ENCODE results near the gene MBD4. TPM values are rescaled to one million over a fixed set of nuclear protein-coding genes. Genes with fewer than 3 reads are reported as not detected.

MBD4 gene
- total and polyA plus RNA-seq, 10 of the 15 experiments (the other 5 are each of a cell fraction or from before 2014, with no cell fraction given) = 17.7 to 59.0 (median 49.0) TPM

DNA sequence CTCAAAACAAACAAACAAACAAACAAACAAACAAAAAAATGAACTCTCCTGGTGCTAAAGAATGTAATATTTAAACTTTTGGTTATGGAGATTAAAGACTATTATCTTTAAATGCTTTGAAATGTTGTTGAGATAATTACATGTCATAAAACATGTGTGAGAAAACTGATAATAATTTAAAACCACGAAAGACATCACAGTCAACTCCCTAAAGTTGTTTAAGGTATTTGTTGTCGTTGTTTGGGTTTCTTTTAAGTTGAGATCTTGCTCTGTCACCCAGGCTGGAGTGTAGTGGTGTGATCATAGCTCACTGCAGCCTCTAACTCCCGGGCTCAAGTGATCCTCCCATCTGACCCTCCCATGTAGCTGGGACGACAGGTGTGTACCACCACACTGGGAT is 23.3 kb downstream of the MBD4 start:
- intact Hi-C loops (cut with micrococcal nuclease; ENCODE audit: unreplicated experiment) = no loop called here
- POLR2A ChIA-PET = interaction anchor here (1.4 kb wide), 1 partner anchor 11 kb away, joined by 5 read pairs; no protein-coding TSS in a partner anchor
- no peaks in the 10 kb centered on the region for H3K36me3 ChIP-seq (ENCODE audit: control insufficient read depth in 2 of 2, insufficient read depth in 2 of 2, low read length in 1 of 2)
- no peak overlapping the region for H3K9ac ChIP-seq (ENCODE audit: control insufficient read depth, insufficient read depth, low read length)
- no peak for DNase-seq (ENCODE audit: low read depth, low spot score)
- H3K79me2 ChIP-seq (ENCODE audit: control insufficient read depth, insufficient read depth, low read length) = no peaks in the 10 kb centered on the region
- RAD21 ChIA-PET (ENCODE audit: unreplicated experiment) = interaction anchor here (0.5 to 1.4 kb wide), 2 partner anchors 33 to 236 kb away, joined by 3 to 4 read pairs; no protein-coding TSS in a partner anchor
- no peaks in the 10 kb centered on the region for H4K20me1 ChIP-seq (ENCODE audit: control insufficient read depth, insufficient read depth)
- H3K4me1 ChIP-seq (ENCODE audit: control insufficient read depth, insufficient read depth, low read length) = peaks cover 6% of the 10 kb centered on the region
- in situ Hi-C loops (cut with MboI) = no loop called here
- BruUV-seq (replicated peaks) = no TSS peak
- SMC1A ChIA-PET (ENCODE audit: uncharacterized antibody, unreplicated experiment) = interaction anchor here (1.2 to 1.6 kb wide), 2 partner anchors 9 to 25 kb away, joined by 3 to 4 read pairs; no protein-coding TSS in a partner anchor
- 43% methylated on average over 4 of the region's 4 CpGs for WGBS (ENCODE audit: insufficient coverage, insufficient replicate concordance, low lambda C conversion rate, missing lambda C conversion rate)
- no peaks in the 10 kb centered on the region for H3K9me3 ChIP-seq (replicated peaks; ENCODE audit: control insufficient read depth, insufficient read depth, low read length)
- H3K4me3 ChIP-seq = no peak overlapping the region
- FAIRE-seq = no peak
- H3K4me2 ChIP-seq (ENCODE audit: control insufficient read depth, insufficient read depth) = no peak overlapping the region
- H3K27ac ChIP-seq (ENCODE audit: control insufficient read depth, insufficient read depth) = no peak overlapping the region
- CTCF ChIA-PET = interaction anchor here (1.0 kb wide), 2 partner anchors 11 to 16 kb away, joined by 3 read pairs; no protein-coding TSS in a partner anchor
- ATAC-seq = no peak
- H3K27me3 ChIP-seq (replicated peaks in 1 of 2; ENCODE audit: control insufficient read depth in 2 of 2, insufficient read depth in 2 of 2, low read length in 1 of 2) = no peaks in the 10 kb centered on the region
- no peak overlapping the region for H2AFZ ChIP-seq (ENCODE audit: control insufficient read depth, low read depth, low read length)
- TF ChIP-seq MYC (IDR thresholded peaks at IDR 0.05; ENCODE audit: insufficient read depth, insufficient read length, insufficient replicate concordance, low read length, severe bottlenecking) (no peak), HDAC2 (IDR thresholded peaks at IDR 0.05) (no peak), ZNF24 (IDR thresholded peaks at IDR 0.05) (no peak), MYB (IDR thresholded peaks at IDR 0.05; ENCODE audit: borderline replicate concordance, low read depth, low read length) (no peak), CREM (IDR thresholded peaks at IDR 0.05; ENCODE audit: low read depth) (no peak), TBL1XR1 (IDR thresholded peaks at IDR 0.05; ENCODE audit: low read depth, low read length) (no peak), SREBF2 (IDR thresholded peaks at IDR 0.05; ENCODE audit: low read length) (no peak), IKZF2 (IDR thresholded peaks at IDR 0.05) (no peak), ZNF384 (IDR thresholded peaks at IDR 0.05; ENCODE audit: borderline replicate concordance, low read depth, low read length) (no peak), TCF3 (IDR thresholded peaks at IDR 0.05; ENCODE audit: borderline replicate concordance, insufficient read depth, low read depth, low read length) (no peak), KAT2A (conservative IDR thresholded peaks at IDR 0.05; ENCODE audit: control insufficient read depth, low read depth, low read length) (no peak)
- TF ChIP-seq, protein P1, sequence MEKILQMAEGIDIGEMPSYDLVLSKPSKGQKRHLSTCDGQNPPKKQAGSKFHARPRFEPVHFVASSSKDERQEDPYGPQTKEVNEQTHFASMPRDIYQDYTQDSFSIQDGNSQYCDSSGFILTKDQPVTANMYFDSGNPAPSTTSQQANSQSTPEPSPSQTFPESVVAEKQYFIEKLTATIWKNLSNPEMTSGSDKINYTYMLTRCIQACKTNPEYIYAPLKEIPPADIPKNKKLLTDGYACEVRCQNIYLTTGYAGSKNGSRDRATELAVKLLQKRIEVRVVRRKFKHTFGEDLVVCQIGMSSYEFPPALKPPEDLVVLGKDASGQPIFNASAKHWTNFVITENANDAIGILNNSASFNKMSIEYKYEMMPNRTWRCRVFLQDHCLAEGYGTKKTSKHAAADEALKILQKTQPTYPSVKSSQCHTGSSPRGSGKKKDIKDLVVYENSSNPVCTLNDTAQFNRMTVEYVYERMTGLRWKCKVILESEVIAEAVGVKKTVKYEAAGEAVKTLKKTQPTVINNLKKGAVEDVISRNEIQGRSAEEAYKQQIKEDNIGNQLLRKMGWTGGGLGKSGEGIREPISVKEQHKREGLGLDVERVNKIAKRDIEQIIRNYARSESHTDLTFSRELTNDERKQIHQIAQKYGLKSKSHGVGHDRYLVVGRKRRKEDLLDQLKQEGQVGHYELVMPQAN (conservative IDR thresholded peaks at IDR 0.05) = no peak
- TF ChIP-seq, protein P2, sequence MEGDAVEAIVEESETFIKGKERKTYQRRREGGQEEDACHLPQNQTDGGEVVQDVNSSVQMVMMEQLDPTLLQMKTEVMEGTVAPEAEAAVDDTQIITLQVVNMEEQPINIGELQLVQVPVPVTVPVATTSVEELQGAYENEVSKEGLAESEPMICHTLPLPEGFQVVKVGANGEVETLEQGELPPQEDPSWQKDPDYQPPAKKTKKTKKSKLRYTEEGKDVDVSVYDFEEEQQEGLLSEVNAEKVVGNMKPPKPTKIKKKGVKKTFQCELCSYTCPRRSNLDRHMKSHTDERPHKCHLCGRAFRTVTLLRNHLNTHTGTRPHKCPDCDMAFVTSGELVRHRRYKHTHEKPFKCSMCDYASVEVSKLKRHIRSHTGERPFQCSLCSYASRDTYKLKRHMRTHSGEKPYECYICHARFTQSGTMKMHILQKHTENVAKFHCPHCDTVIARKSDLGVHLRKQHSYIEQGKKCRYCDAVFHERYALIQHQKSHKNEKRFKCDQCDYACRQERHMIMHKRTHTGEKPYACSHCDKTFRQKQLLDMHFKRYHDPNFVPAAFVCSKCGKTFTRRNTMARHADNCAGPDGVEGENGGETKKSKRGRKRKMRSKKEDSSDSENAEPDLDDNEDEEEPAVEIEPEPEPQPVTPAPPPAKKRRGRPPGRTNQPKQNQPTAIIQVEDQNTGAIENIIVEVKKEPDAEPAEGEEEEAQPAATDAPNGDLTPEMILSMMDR (IDR thresholded peaks at IDR 0.05 in 2 of 3, conservative IDR thresholded peaks at IDR 0.05 in 1 of 3; ENCODE audit: control insufficient read depth in 2 of 3, extremely low read depth in 1 of 3, insufficient read depth in 1 of 3, low read depth in 3 of 3, low read length in 3 of 3) = no peak
- TF ChIP-seq, protein P3, sequence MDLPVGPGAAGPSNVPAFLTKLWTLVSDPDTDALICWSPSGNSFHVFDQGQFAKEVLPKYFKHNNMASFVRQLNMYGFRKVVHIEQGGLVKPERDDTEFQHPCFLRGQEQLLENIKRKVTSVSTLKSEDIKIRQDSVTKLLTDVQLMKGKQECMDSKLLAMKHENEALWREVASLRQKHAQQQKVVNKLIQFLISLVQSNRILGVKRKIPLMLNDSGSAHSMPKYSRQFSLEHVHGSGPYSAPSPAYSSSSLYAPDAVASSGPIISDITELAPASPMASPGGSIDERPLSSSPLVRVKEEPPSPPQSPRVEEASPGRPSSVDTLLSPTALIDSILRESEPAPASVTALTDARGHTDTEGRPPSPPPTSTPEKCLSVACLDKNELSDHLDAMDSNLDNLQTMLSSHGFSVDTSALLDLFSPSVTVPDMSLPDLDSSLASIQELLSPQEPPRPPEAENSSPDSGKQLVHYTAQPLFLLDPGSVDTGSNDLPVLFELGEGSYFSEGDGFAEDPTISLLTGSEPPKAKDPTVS (IDR thresholded peaks at IDR 0.05; ENCODE audit: low read depth, low read length) = no peak
- TF ChIP-seq, protein P4, sequence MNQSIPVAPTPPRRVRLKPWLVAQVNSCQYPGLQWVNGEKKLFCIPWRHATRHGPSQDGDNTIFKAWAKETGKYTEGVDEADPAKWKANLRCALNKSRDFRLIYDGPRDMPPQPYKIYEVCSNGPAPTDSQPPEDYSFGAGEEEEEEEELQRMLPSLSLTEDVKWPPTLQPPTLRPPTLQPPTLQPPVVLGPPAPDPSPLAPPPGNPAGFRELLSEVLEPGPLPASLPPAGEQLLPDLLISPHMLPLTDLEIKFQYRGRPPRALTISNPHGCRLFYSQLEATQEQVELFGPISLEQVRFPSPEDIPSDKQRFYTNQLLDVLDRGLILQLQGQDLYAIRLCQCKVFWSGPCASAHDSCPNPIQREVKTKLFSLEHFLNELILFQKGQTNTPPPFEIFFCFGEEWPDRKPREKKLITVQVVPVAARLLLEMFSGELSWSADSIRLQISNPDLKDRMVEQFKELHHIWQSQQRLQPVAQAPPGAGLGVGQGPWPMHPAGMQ (IDR thresholded peaks at IDR 0.05; ENCODE audit: borderline replicate concordance) = no peak
- TF ChIP-seq, protein P5, sequence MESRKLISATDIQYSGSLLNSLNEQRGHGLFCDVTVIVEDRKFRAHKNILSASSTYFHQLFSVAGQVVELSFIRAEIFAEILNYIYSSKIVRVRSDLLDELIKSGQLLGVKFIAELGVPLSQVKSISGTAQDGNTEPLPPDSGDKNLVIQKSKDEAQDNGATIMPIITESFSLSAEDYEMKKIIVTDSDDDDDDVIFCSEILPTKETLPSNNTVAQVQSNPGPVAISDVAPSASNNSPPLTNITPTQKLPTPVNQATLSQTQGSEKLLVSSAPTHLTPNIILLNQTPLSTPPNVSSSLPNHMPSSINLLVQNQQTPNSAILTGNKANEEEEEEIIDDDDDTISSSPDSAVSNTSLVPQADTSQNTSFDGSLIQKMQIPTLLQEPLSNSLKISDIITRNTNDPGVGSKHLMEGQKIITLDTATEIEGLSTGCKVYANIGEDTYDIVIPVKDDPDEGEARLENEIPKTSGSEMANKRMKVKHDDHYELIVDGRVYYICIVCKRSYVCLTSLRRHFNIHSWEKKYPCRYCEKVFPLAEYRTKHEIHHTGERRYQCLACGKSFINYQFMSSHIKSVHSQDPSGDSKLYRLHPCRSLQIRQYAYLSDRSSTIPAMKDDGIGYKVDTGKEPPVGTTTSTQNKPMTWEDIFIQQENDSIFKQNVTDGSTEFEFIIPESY (IDR thresholded peaks at IDR 0.05) = no peak

All from GM12878 (cell line).